DND-41 (cell line): ENCODE data around the gene ZNF44.

Source experiments
- ATAC-seq: fragments of 200-7000 bp; cut with Tn5 transposase; 3 replicates; pipeline ENCODE4 v1.9.1; 2021; ENCODE audit warnings: low read depth; ENCODE audit not compliant: insufficient read depth
- DNase-seq: peaks from one replicate; pipeline ENCODE4 v3.0.0-alpha.2; 2020
- H2AFZ ChIP-seq: 2 replicates; pipeline ENCODE4 v1.6.0; 2012; ENCODE audit warnings: low read depth, low read length
- H3K27ac ChIP-seq: 2 replicates; pipeline ENCODE4 v1.5.1; 2012; ENCODE audit warnings: low read length, inconsistent platforms
- H3K27me3 ChIP-seq: fragments of 200-600 bp; sonication (generic); 2 replicates; pipeline ENCODE4 v1.6.0; 2012; ENCODE audit warnings: low read length, mild to moderate bottlenecking, inconsistent platforms; ENCODE audit not compliant: insufficient read depth, poor library complexity
- H3K36me3 ChIP-seq: 2 replicates; pipeline ENCODE4 v1.5.1; 2012; ENCODE audit warnings: low read length, inconsistent platforms; ENCODE audit not compliant: insufficient read depth
- H3K4me1 ChIP-seq: 2 replicates; pipeline ENCODE4 v1.5.1; 2012; ENCODE audit warnings: mild to moderate bottlenecking, low read length; ENCODE audit not compliant: insufficient read depth
- H3K4me2 ChIP-seq: 2 replicates; pipeline ENCODE4 v1.6.0; 2012; ENCODE audit warnings: mild to moderate bottlenecking, moderate library complexity, low read length, inconsistent platforms; ENCODE audit not compliant: insufficient read depth
- H3K4me3 ChIP-seq, 2 experiments: fragments of 200-600 bp in 1 of 2; shearing (Covaris generic) in 1 of 2; 2 replicates each; pipeline ENCODE4 v1.5.1; 2012 to 2016; ENCODE audit warnings: inconsistent platforms in 2 of 2, low read length in 2 of 2, mild to moderate bottlenecking in 2 of 2, low read depth in 1 of 2, moderate library complexity in 1 of 2
- H3K79me2 ChIP-seq: 2 replicates; pipeline ENCODE4 v1.6.0; 2012; ENCODE audit warnings: low read length, inconsistent platforms; ENCODE audit not compliant: insufficient read depth
- H3K9ac ChIP-seq: 2 replicates; pipeline ENCODE4 v1.6.0; 2012; ENCODE audit warnings: low read depth, mild to moderate bottlenecking, inconsistent platforms, low read length, moderate library complexity
- H3K9me3 ChIP-seq: 2 replicates; pipeline ENCODE4 v1.5.1; 2012; ENCODE audit warnings: low read length, moderate library complexity, mild to moderate bottlenecking, inconsistent platforms; ENCODE audit not compliant: insufficient read depth, severe bottlenecking
- H4K20me1 ChIP-seq: 2 replicates; pipeline ENCODE4 v1.6.0; 2012; ENCODE audit warnings: low read length; ENCODE audit not compliant: insufficient read depth
- CTCF ChIP-seq: IDR thresholded peaks from 2 replicates; pipeline ENCODE4 v1.5.1; 2012; ENCODE audit warnings: borderline replicate concordance, low read length, moderate library complexity, mild to moderate bottlenecking; ENCODE audit not compliant: poor library complexity, severe bottlenecking; ENCODE audit errors: extremely low read depth
- EZH2 ChIP-seq: IDR thresholded peaks from 3 replicates; pipeline ENCODE4 v1.6.1; 2012; ENCODE audit warnings: borderline replicate concordance, low read depth, mild to moderate bottlenecking, moderate library complexity, low read length, inconsistent platforms; ENCODE audit not compliant: severe bottlenecking

Gene ZNF44

GRCh38 chr19:12270854-12271253, 23.8 kb downstream of the ZNF44 start:
- H3K9ac ChIP-seq: no peak overlapping the region
- ATAC-seq: no peak
- peaks cover 25% of the 10 kb centered on the region for H3K9me3 ChIP-seq
- peaks cover 47% of the 10 kb centered on the region for H3K36me3 ChIP-seq
- no peak for DNase-seq
- no peak for TF ChIP-seq CTCF
- no peaks in the 10 kb centered on the region for H4K20me1 ChIP-seq
- H3K4me2 ChIP-seq: no peak overlapping the region
- no peak overlapping the region for H3K27ac ChIP-seq
- peaks cover 4% of the 10 kb centered on the region for H3K79me2 ChIP-seq
- no peaks in the 10 kb centered on the region for H3K27me3 ChIP-seq
- no peak overlapping the region for H3K4me3 ChIP-seq
- no peaks in the 10 kb centered on the region for H3K4me1 ChIP-seq
- no peak overlapping the region for H2AFZ ChIP-seq

- TF ChIP-seq CTCF (no peak), EZH2 (no peak)
- no peak for DNase-seq
- Histone ChIP-seq H3K79me2 (no peaks in the 10 kb centered on the region), H3K9ac (no peak overlapping the region), H4K20me1 (no peaks in the 10 kb centered on the region), H3K27ac (no peak overlapping the region), H3K4me3 (no peak overlapping the region), H2AFZ (no peak overlapping the region), H3K36me3 (peaks cover 6% of the 10 kb centered on the region), H3K9me3 (peaks cover under 1% of the 10 kb centered on the region), H3K4me2 (no peak overlapping the region), H3K27me3 (no peaks in the 10 kb centered on the region), H3K4me1 (no peaks in the 10 kb centered on the region)
- no peak for ATAC-seq
Observed at GRCh38 chr19:12265921-12266704, 28.6 kb downstream of the ZNF44 start.

- Histone ChIP-seq H3K4me3 (no peak overlapping the region), H3K9me3 (no peaks in the 10 kb centered on the region), H3K36me3 (no peaks in the 10 kb centered on the region), H3K4me2 (no peak overlapping the region), H4K20me1 (no peaks in the 10 kb centered on the region), H3K27me3 (no peaks in the 10 kb centered on the region), H2AFZ (no peak overlapping the region), H3K79me2 (no peaks in the 10 kb centered on the region), H3K27ac (no peak overlapping the region), H3K4me1 (no peaks in the 10 kb centered on the region), H3K9ac (no peak overlapping the region)
- no peak for ATAC-seq
- no peak for DNase-seq
- TF ChIP-seq EZH2: no peak
- TF ChIP-seq CTCF: no peak
Observed at GRCh38 chr19:12261554-12261953, 33.1 kb downstream of the ZNF44 start.

GRCh38 chr19:12260861-12261260, 33.8 kb downstream of the ZNF44 start:
- H3K79me2 ChIP-seq: no peaks in the 10 kb centered on the region
- DNase-seq (no peak), ATAC-seq (no peak)
- H3K4me1 ChIP-seq: no peaks in the 10 kb centered on the region
- no peak overlapping the region for H3K9ac ChIP-seq
- H4K20me1 ChIP-seq: no peaks in the 10 kb centered on the region
- no peaks in the 10 kb centered on the region for H3K9me3 ChIP-seq
- no peak overlapping the region for H3K4me3 ChIP-seq
- H3K27ac ChIP-seq: no peak overlapping the region
- no peaks in the 10 kb centered on the region for H3K36me3 ChIP-seq
- no peak overlapping the region for H2AFZ ChIP-seq
- TF ChIP-seq CTCF: no peak
- no peak for TF ChIP-seq EZH2
- H3K4me2 ChIP-seq: no peak overlapping the region
- H3K27me3 ChIP-seq: no peaks in the 10 kb centered on the region
